B cell (primary cell): Measurements from ENCODE around the gene LRRC8D. TPM values are rescaled to one million over a fixed set of nuclear protein-coding genes. Genes with fewer than 3 reads are reported as not detected.
"Not testable (repeated sequence)": the region's sequence is repeated elsewhere in the genome, so short reads cannot be mapped to it uniquely, and the experiment has no call there.

Experiments
- ATAC-seq: fragments of 200-7000 bp; cut with Tn5 transposase; one replicate; pipeline ENCODE4 v1.10.0; 2021; ENCODE audit warnings: low read depth, mild to moderate bottlenecking, moderate number of reproducible peaks, moderate library complexity
- CTCF ChIA-PET: fragments of 350-600 bp; sonication (Branson Sonifier 250); formaldehyde crosslinking; loops from one replicate; lab custom pipeline; 2021; ENCODE audit warnings: antibody characterized with exemption, inconsistent platforms; lab: Charles Lee
- POLR2A ChIA-PET: fragments of 350-600 bp; sonication (Branson Sonifier 250); formaldehyde crosslinking; loops from one replicate; lab custom pipeline; 2021; ENCODE audit warnings: antibody characterized with exemption; lab: Charles Lee
- DNase-seq: peaks from one replicate; pipeline ENCODE4 v3.0.0; 2013
- H2AFZ ChIP-seq: 2 replicates; pipeline ENCODE4 v1.6.1; 2012; ENCODE audit warnings: mild to moderate bottlenecking, low read depth, low read length; ENCODE audit not compliant: insufficient read depth, poor library complexity, severe bottlenecking
- H3K27ac ChIP-seq, 2 donors: 1 replicate in 1 of 2; 2 replicates in 1 of 2; pipeline ENCODE4 v1.5.1; 2012 to 2013; ENCODE audit warnings: low read length in 2 of 2, mild to moderate bottlenecking in 2 of 2, moderate library complexity in 1 of 2
- H3K27me3 ChIP-seq, 4 experiments: fragments of 200-600 bp in 1 of 4; sonication (generic) in 1 of 4; replicated peaks in 1 of 4; 1 replicate in 2 of 4; 2 replicates in 2 of 4; pipeline versions ENCODE4 v1.6.1 to v1.7.0; 2013 to 2016; ENCODE audit warnings: low read length in 3 of 4, mild to moderate bottlenecking in 2 of 4, mixed read lengths in 1 of 4, moderate library complexity in 1 of 4; ENCODE audit not compliant: insufficient read depth in 4 of 4, control insufficient read depth in 3 of 4; ENCODE audit errors: control extremely low read depth in 1 of 4
- H3K36me3 ChIP-seq, 2 experiments: replicated peaks in 1 of 2; 1 replicate in 1 of 2; 2 replicates in 1 of 2; pipeline versions ENCODE4 v1.6.1 to v1.7.1; 2013; ENCODE audit warnings: low read length in 1 of 2; ENCODE audit not compliant: insufficient read depth in 2 of 2, control insufficient read depth in 1 of 2; ENCODE audit errors: control extremely low read depth in 1 of 2, extremely low read depth in 1 of 2
- H3K4me1 ChIP-seq, 2 donors: fragments of 200-600 bp in 1 of 2; sonication (generic) in 1 of 2; 1 replicate in 1 of 2; 2 replicates in 1 of 2; pipeline versions ENCODE4 v1.5.1 to v1.6.1; 2013 to 2017; ENCODE audit warnings: low read length in 2 of 2; ENCODE audit not compliant: control insufficient read depth in 2 of 2, insufficient read depth in 2 of 2
- H3K4me2 ChIP-seq: replicated peaks from 2 replicates; pipeline ENCODE3; 2012; ENCODE audit warnings: mild to moderate bottlenecking, low read depth, low read length; ENCODE audit not compliant: poor library complexity, severe bottlenecking
- H3K4me3 ChIP-seq, 5 experiments: fragments of 200-600 bp in 1 of 5; sonication (generic) in 1 of 5; 1 replicate in 3 of 5; 2 replicates in 2 of 5; pipeline versions ENCODE4 v1.5.1 to v1.7.0; 2011 to 2016; ENCODE audit warnings: low read length in 4 of 5, mild to moderate bottlenecking in 4 of 5, low read depth in 2 of 5, control low read depth in 1 of 5, moderate library complexity in 1 of 5; ENCODE audit not compliant: insufficient read depth in 1 of 5; ENCODE audit errors: control extremely low read depth in 1 of 5, extremely low read depth in 1 of 5
- H3K79me2 ChIP-seq: fragments of 200-600 bp; sonication (generic); one replicate; pipeline ENCODE4 v1.6.0; 2016; ENCODE audit warnings: low read length; ENCODE audit not compliant: control insufficient read depth, insufficient read depth
- H3K9ac ChIP-seq: fragments of 200-600 bp; sonication (generic); 2 replicates; pipeline ENCODE4 v1.6.1; 2017; ENCODE audit warnings: mild to moderate bottlenecking, low read length, moderate library complexity
- H3K9me3 ChIP-seq, 3 donors: one replicate each; pipeline versions ENCODE4 v1.6.1 to v1.7.1; 2013; ENCODE audit warnings: low read length in 2 of 3; ENCODE audit not compliant: control insufficient read depth in 2 of 3, insufficient read depth in 1 of 3; ENCODE audit errors: control extremely low read depth in 1 of 3
- H4K20me1 ChIP-seq: 2 replicates; pipeline ENCODE4 v1.6.0; 2012; ENCODE audit warnings: mild to moderate bottlenecking, low read length; ENCODE audit not compliant: insufficient read depth, control insufficient read depth, poor library complexity, severe bottlenecking
- H3K27ac Mint-ChIP-seq: one replicate; pipeline ENCODE4 v1.8.0; 2021; ENCODE audit warnings: mixed read lengths
- H3K27me3 Mint-ChIP-seq: one replicate; pipeline ENCODE4 v1.8.0; 2021; ENCODE audit warnings: mixed read lengths
- H3K4me1 Mint-ChIP-seq: one replicate; pipeline ENCODE4 v1.8.0; 2021; ENCODE audit warnings: mixed read lengths
- H3K4me3 Mint-ChIP-seq: one replicate; pipeline ENCODE4 v1.8.0; 2021; ENCODE audit warnings: mixed read lengths
- H3K9me3 Mint-ChIP-seq: one replicate; pipeline ENCODE4 v1.8.0; 2022; ENCODE audit warnings: mixed read lengths; ENCODE audit not compliant: insufficient read depth
- CTCF ChIP-seq: fragments of 200-600 bp; IDR thresholded peaks from one replicate; pipeline ENCODE4 v1.8.0; 2022; ENCODE audit warnings: antibody characterized with exemption, mild to moderate bottlenecking
- EZH2 ChIP-seq: IDR thresholded peaks from 2 replicates; pipeline ENCODE4 v1.6.1; 2012; ENCODE audit warnings: borderline replicate concordance, low read depth, mild to moderate bottlenecking, moderate library complexity, low read length; ENCODE audit not compliant: insufficient read depth, poor library complexity, severe bottlenecking
- WGBS: methylation state at CpG from one replicate; pipeline ENCODE4 v1.1.5; 2013; ENCODE audit warnings: missing lambda C conversion rate; ENCODE audit not compliant: insufficient coverage; 5-methylcytosine and 5-hydroxymethylcytosine counted together
- intact Hi-C: fragments of 100-400 bp; cut with micrococcal nuclease; formaldehyde crosslinking; loops from one replicate; pipeline ENCODE4 v1.10.0; 2022
- polyA plus RNA-seq: library from polyadenylated mRNA; depleted of rRNA; stranded (reverse); fragments of >200 nt; gene quantifications from 2 replicates; pipeline ENCODE4 v1.2.3, GENCODE V29; 2012
- total RNA-seq, 2 donors: library from RNA; stranded (reverse); fragments of 120-200 nt in 1 of 2; gene quantifications; 1 replicate in 1 of 2; 2 replicates in 1 of 2; pipeline versions ENCODE4 v1.2.3 to v1.2.4, GENCODE V29; 2013 to 2022

Gene LRRC8D
- total and polyA plus RNA-seq, 2 donors (not counting 1 experiment from before 2014, with no cell fraction given): 23.7 to 47.0 TPM

- Histone ChIP-seq H4K20me1 (no peaks in the 10 kb centered on the region), H3K9me3 (no peaks in the 10 kb centered on the region), H3K79me2 (no peaks in the 10 kb centered on the region), H3K9ac (no peak overlapping the region), H3K4me3 (no peak overlapping the region), H3K27ac (no peak overlapping the region), H2AFZ (no peak overlapping the region), H3K4me1 (no peaks in the 10 kb centered on the region), H3K27me3 (no peaks in the 10 kb centered on the region), H3K4me2 (no peak overlapping the region), H3K36me3 (no peaks in the 10 kb centered on the region)
- ChIA-PET CTCF (interaction anchor here (1.1 kb wide), 1 partner anchor 9 kb away, joined by 4 read pairs; no protein-coding TSS in a partner anchor), POLR2A (no interaction called here)
- Mint-ChIP-seq H3K9me3 (no peaks in the 10 kb centered on the region), H3K4me1 (no peaks in the 10 kb centered on the region), H3K27ac (no peak overlapping the region), H3K27me3 (peaks cover 12% of the 10 kb centered on the region), H3K4me3 (no peak overlapping the region)
- intact Hi-C loops: no loop called here
- DNase-seq (no peak), ATAC-seq (no peak)
- TF ChIP-seq CTCF (no peak), EZH2 (no peak)
- WGBS: 100% methylated on average over 1 of the region's 5 CpGs
Observed at GRCh38 chr1:89771991-89772560, 48.8 kb upstream of the LRRC8D start.

- H3K9me3 ChIP-seq, H3K4me3 Mint-ChIP-seq, H3K79me2 ChIP-seq, POLR2A ChIA-PET, H3K27me3 ChIP-seq, H3K9ac ChIP-seq, H3K36me3 ChIP-seq, DNase-seq, H3K27ac Mint-ChIP-seq, intact Hi-C loops, H3K4me1 Mint-ChIP-seq, H4K20me1 ChIP-seq, H3K27ac ChIP-seq, H3K9me3 Mint-ChIP-seq, H2AFZ ChIP-seq, H3K4me3 ChIP-seq, H3K4me1 ChIP-seq, CTCF ChIA-PET, ATAC-seq, H3K4me2 ChIP-seq: not testable (repeated sequence)
- H3K27me3 Mint-ChIP-seq: peaks cover 12% of the 10 kb centered on the region
- WGBS: no CpG with 5 or more reads among the region's 1 CpG
Observed at GRCh38 chr1:89776104-89776503, 44.7 kb upstream of the LRRC8D start.

GRCh38 chr1:89777271-89777670 lies 43.6 kb upstream of the LRRC8D start:
- DNase-seq, H3K4me3 Mint-ChIP-seq, ATAC-seq, H3K4me3 ChIP-seq, H3K4me1 Mint-ChIP-seq, POLR2A ChIA-PET, intact Hi-C loops, H3K36me3 ChIP-seq, H4K20me1 ChIP-seq, H3K4me1 ChIP-seq, H3K27ac ChIP-seq, H3K27me3 ChIP-seq, H2AFZ ChIP-seq, H3K4me2 ChIP-seq, H3K79me2 ChIP-seq, H3K9me3 Mint-ChIP-seq, H3K9me3 ChIP-seq, H3K9ac ChIP-seq, H3K27ac Mint-ChIP-seq: not testable (repeated sequence)
- CTCF ChIA-PET: interaction anchor here (0.7 kb wide), 1 partner anchor 11 kb away, joined by 4 read pairs; no protein-coding TSS in a partner anchor
- WGBS: no CpG with 5 or more reads among the region's 2 CpGs
- peaks cover 17% of the 10 kb centered on the region for H3K27me3 Mint-ChIP-seq
